Endothelial cell of umbilical vein (primary cell): Measurements from ENCODE around the gene FAM111B. TPM values are rescaled to one million over a fixed set of nuclear protein-coding genes. Genes with fewer than 3 reads are reported as not detected.
"Not testable (repeated sequence)": the region's sequence is repeated elsewhere in the genome, so short reads cannot be mapped to it uniquely, and the experiment has no call there.

Experiments used
- BruUV-seq: library from RNA; stranded (reverse); fragments of 400-500 nt; replicated peaks from 2 replicates; lab custom pipeline; 2021; lab: Mats Ljungman, UMichigan
- CTCF ChIA-PET: fragments of 300-600, 350-600 bp; sonication (Branson Sonifier 250); formaldehyde crosslinking; loops from one replicate; lab custom pipeline; 2021; ENCODE audit warnings: antibody characterized with exemption, inconsistent platforms; lab: Charles Lee
- POLR2A ChIA-PET: fragments of 300-600, 350-600 bp; sonication (Branson Sonifier 250); formaldehyde crosslinking; loops from one replicate; lab custom pipeline; 2021; ENCODE audit warnings: antibody characterized with exemption, inconsistent platforms; lab: Charles Lee
- DNase-seq: peaks from one replicate; pipeline ENCODE4 v3.0.0-alpha.2; 2011; ENCODE audit warnings: low read depth, low spot score
- FAIRE-seq: peaks from 2 replicates; lab custom pipeline; 2011; peaks lifted over from hg19 to GRCh38; lab: Jason Lieb, UNC
- H2AFZ ChIP-seq: 2 replicates; pipeline ENCODE4 v1.6.0; 2012; ENCODE audit warnings: low read depth, low read length, control low read depth, inconsistent platforms
- H3K27ac ChIP-seq: 2 replicates; pipeline ENCODE4 v1.5.1; 2011; ENCODE audit warnings: low read depth, mild to moderate bottlenecking, control low read depth, low read length, moderate library complexity; ENCODE audit not compliant: insufficient read depth
- H3K27me3 ChIP-seq, 2 experiments: 2 replicates each; pipeline versions ENCODE4 v1.6.0 to v1.6.1; 2011; ENCODE audit warnings: low read length in 2 of 2, mixed read lengths in 1 of 2; ENCODE audit not compliant: control insufficient read depth in 2 of 2, insufficient read depth in 2 of 2
- H3K36me3 ChIP-seq, 2 experiments: 2 replicates in 1 of 2; 3 replicates in 1 of 2; pipeline ENCODE4 v1.5.1; 2011; ENCODE audit warnings: low read length in 2 of 2, mild to moderate bottlenecking in 1 of 2, moderate library complexity in 1 of 2; ENCODE audit not compliant: control insufficient read depth in 2 of 2, insufficient read depth in 2 of 2; ENCODE audit errors: extremely low read depth in 1 of 2
- H3K4me1 ChIP-seq: 3 replicates; pipeline ENCODE4 v1.5.1; 2011; ENCODE audit warnings: mild to moderate bottlenecking, low read length; ENCODE audit not compliant: control insufficient read depth, insufficient read depth; ENCODE audit errors: extremely low read depth
- H3K4me2 ChIP-seq: 2 replicates; pipeline ENCODE4 v1.6.1; 2011; ENCODE audit warnings: low read length, control low read depth, mixed read lengths; ENCODE audit not compliant: insufficient read depth
- H3K4me3 ChIP-seq, 3 experiments: fragments of 200-600 bp in 1 of 3; sonication (generic), shearing (Covaris generic) in 1 of 3; replicated peaks in 1 of 3; 2 replicates each; pipeline ENCODE4 v1.5.1; 2011 to 2016; ENCODE audit warnings: control low read depth in 3 of 3, low read length in 3 of 3, mild to moderate bottlenecking in 2 of 3, inconsistent platforms in 1 of 3, low read depth in 1 of 3, moderate library complexity in 1 of 3; ENCODE audit not compliant: insufficient read depth in 1 of 3
- H3K79me2 ChIP-seq: 2 replicates; pipeline ENCODE4 v1.6.0; 2012; ENCODE audit warnings: low read length, inconsistent platforms; ENCODE audit not compliant: control insufficient read depth, insufficient read depth
- H3K9ac ChIP-seq: replicated peaks from 2 replicates; pipeline ENCODE3; 2011; ENCODE audit warnings: low read length, control low read depth; ENCODE audit not compliant: insufficient read depth; ENCODE audit errors: extremely low read depth
- H3K9me1 ChIP-seq: replicated peaks from 3 replicates; pipeline ENCODE4 v1.6.0; 2011; ENCODE audit warnings: mild to moderate bottlenecking, low read length; ENCODE audit not compliant: control insufficient read depth, insufficient read depth; ENCODE audit errors: extremely low read depth
- H3K9me3 ChIP-seq: replicated peaks from 2 replicates; pipeline ENCODE4 v1.5.1; 2012; ENCODE audit warnings: low read length, inconsistent platforms; ENCODE audit not compliant: control insufficient read depth, insufficient read depth
- H4K20me1 ChIP-seq: replicated peaks from 2 replicates; pipeline ENCODE3; 2011; ENCODE audit warnings: mild to moderate bottlenecking, low read length; ENCODE audit not compliant: control insufficient read depth, insufficient read depth; ENCODE audit errors: extremely low read depth
- MYC ChIP-seq: IDR thresholded peaks from one replicate; pipeline ENCODE4 v1.6.1; 2011; ENCODE audit warnings: mild to moderate bottlenecking, low read depth, low read length
- dilution Hi-C: fragments of 300-500 bp; cut with MboI; formaldehyde crosslinking; loops from one replicate; pipeline ENCODE4 v1.15.0; 2019; ENCODE audit warnings: low sequenced_read_pairs; ENCODE audit not compliant: extremely low pct_ligation_motif_present
- intact Hi-C: fragments of 100-400 bp; cut with micrococcal nuclease; formaldehyde crosslinking; loops from one replicate; pipeline ENCODE4 v1.10.0; 2022
- polyA plus RNA-seq, 4 experiments: library from polyadenylated mRNA; depleted of rRNA in 3 of 4; stranded (reverse) in 3 of 4; unstranded in 1 of 4; fragments of >200 nt; gene quantifications; 2 replicates each; pipeline versions ENCODE4 v1.2.1 to v1.2.3, GENCODE V29; 2011 to 2012; ENCODE audit warnings: missing spikeins in 1 of 4
- total RNA-seq: library from RNA; stranded (reverse); gene quantifications from 2 replicates; pipeline ENCODE4 v1.2.3, GENCODE V29; 2021
- TF ChIP-seq, protein P1 (sequence below), 2 donors: IDR thresholded peaks; 1 replicate in 1 of 2; 2 replicates in 1 of 2; pipeline ENCODE4 v1.5.1; 2011; ENCODE audit warnings: low read length in 2 of 2, mild to moderate bottlenecking in 2 of 2, moderate library complexity in 2 of 2, control low read depth in 1 of 2, inconsistent platforms in 1 of 2, low read depth in 1 of 2; ENCODE audit not compliant: insufficient read depth in 1 of 2; ENCODE audit errors: extremely low read depth in 1 of 2

The FAM111B gene
- total and polyA plus RNA-seq, 2 donors (not counting 3 experiments of a cell fraction or from before 2014, with no cell fraction given): 2.7 to 21.9 TPM

GRCh38 chr11:59102259-59102765, 4.7 kb upstream of the FAM111B start:
- dilution Hi-C loops: no loop called here
- CTCF ChIA-PET: interaction anchor here (1.9 to 3.0 kb wide), 2 partner anchors 34 to 40 kb away, joined by 4 to 11 read pairs; partner anchors contain the start of gene FAM111A
- peak; percentile 46 for DNase-seq

DNA sequence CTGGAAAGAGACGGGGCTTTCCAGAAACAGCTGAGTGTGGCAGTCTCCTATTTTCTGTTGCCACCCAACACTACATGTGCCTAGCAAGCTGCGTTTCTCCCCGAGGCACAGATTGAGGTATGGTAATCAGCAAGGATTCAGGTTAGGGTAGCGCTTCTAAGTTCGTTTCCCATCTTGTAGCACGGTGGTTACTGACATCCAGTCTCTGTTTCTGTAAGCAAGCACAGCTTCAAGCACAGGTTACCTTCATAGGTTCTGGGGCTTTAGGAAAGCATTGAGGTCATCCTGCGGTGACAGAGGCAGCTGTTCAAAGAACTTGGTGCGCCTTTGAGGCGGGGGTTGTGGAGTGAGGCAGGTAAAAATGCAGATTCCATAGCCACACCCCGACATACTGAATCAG, 684 bp downstream of the FAM111B start:
- CTCF ChIA-PET: interaction anchor here (1.9 to 4.5 kb wide), 4 partner anchors 28 to 64 kb away, joined by 7 to 47 read pairs (median 20); partner anchors contain the start of genes DTX4 and FAM111A
- intact Hi-C loops: loop anchor here (1.0 to 2.0 kb wide), 3 partner anchors 13 to 529 kb away; partner anchors contain the start of genes FAM111A and ZFP91
- dilution Hi-C loops, H3K9me1 ChIP-seq, FAIRE-seq, H3K27me3 ChIP-seq, H3K27ac ChIP-seq, BruUV-seq, H3K9me3 ChIP-seq, POLR2A ChIA-PET, H3K79me2 ChIP-seq, H3K36me3 ChIP-seq, H4K20me1 ChIP-seq: not testable (repeated sequence)
- H3K9ac ChIP-seq: peak overlapping the region; percentile 61
- peak overlapping the region; percentile 31 to 74 (median 56) for H3K4me3 ChIP-seq
- H2AFZ ChIP-seq: peak overlapping the region; percentile 91
- peak; percentile 13 for DNase-seq
- H3K4me1 ChIP-seq: peaks cover 17% of the 10 kb centered on the region
- H3K4me2 ChIP-seq: peak overlapping the region; percentile 70

More at GRCh38 chr11:59102259-59102765, 4.7 kb upstream of the FAM111B start:
- BruUV-seq: no TSS peak
- peaks cover 10% of the 10 kb centered on the region for H3K4me1 ChIP-seq
- H3K9ac ChIP-seq: no peak overlapping the region
- peaks cover 4 to 5% of the 10 kb centered on the region in 2 experiments for H3K27me3 ChIP-seq
- peak overlapping the region in 2 of 3 experiments; percentile 21 to 57 for H3K4me3 ChIP-seq
- TF ChIP-seq, protein P1, sequence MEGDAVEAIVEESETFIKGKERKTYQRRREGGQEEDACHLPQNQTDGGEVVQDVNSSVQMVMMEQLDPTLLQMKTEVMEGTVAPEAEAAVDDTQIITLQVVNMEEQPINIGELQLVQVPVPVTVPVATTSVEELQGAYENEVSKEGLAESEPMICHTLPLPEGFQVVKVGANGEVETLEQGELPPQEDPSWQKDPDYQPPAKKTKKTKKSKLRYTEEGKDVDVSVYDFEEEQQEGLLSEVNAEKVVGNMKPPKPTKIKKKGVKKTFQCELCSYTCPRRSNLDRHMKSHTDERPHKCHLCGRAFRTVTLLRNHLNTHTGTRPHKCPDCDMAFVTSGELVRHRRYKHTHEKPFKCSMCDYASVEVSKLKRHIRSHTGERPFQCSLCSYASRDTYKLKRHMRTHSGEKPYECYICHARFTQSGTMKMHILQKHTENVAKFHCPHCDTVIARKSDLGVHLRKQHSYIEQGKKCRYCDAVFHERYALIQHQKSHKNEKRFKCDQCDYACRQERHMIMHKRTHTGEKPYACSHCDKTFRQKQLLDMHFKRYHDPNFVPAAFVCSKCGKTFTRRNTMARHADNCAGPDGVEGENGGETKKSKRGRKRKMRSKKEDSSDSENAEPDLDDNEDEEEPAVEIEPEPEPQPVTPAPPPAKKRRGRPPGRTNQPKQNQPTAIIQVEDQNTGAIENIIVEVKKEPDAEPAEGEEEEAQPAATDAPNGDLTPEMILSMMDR (IDR thresholded peaks at IDR 0.05; ENCODE audit: extremely low read depth in 1 of 2, insufficient read depth in 1 of 2, low read depth in 1 of 2, low read length in 2 of 2): peak; percentile 8 to 33
- TF ChIP-seq MYC: no peak
- peak overlapping the region; percentile 93 for H2AFZ ChIP-seq
- peak overlapping the region; percentile 81 for H3K4me2 ChIP-seq
- no peaks in the 10 kb centered on the region for H3K9me1 ChIP-seq
- intact Hi-C loops: loop anchor here (2.0 kb wide), 1 partner anchor 44 kb away; no protein-coding TSS in a partner anchor
- no peaks in the 10 kb centered on the region for H3K36me3 ChIP-seq
- POLR2A ChIA-PET: no interaction called here
- H3K79me2 ChIP-seq: no peaks in the 10 kb centered on the region
- no peaks in the 10 kb centered on the region for H3K9me3 ChIP-seq
- no peak overlapping the region for H3K27ac ChIP-seq
- H4K20me1 ChIP-seq: no peaks in the 10 kb centered on the region
- FAIRE-seq: peak; percentile 79
